H1 (cell line): ENCODE measurements around the gene MSI2. TPM values are rescaled to one million over a fixed set of nuclear protein-coding genes. Genes with fewer than 3 reads are reported as not detected.

Experiments
- CHD1 ChIP-seq: IDR thresholded peaks from 2 replicates; pipeline ENCODE4 v1.6.1; 2012; ENCODE audit warnings: low read depth, low read length, improper control_type of control experiment
- CTCF ChIP-seq, 3 experiments: IDR thresholded peaks; 1 replicate in 2 of 3; 2 replicates in 1 of 3; pipeline versions ENCODE4 v1.5.1 to v1.6.1; 2011; ENCODE audit warnings: low read length in 3 of 3, mild to moderate bottlenecking in 3 of 3, inconsistent platforms in 2 of 3, low read depth in 1 of 3, moderate library complexity in 1 of 3; ENCODE audit not compliant: insufficient read depth in 1 of 3; ENCODE audit errors: control extremely low read depth in 1 of 3
- KDM4A ChIP-seq: IDR thresholded peaks from one replicate; pipeline ENCODE4 v1.7.1; 2012; ENCODE audit warnings: low read depth, mild to moderate bottlenecking, moderate library complexity, low read length, inconsistent platforms; ENCODE audit not compliant: severe bottlenecking
- SIRT6 ChIP-seq: IDR thresholded peaks from one replicate; pipeline ENCODE4 v1.7.1; 2012; ENCODE audit warnings: low read length, inconsistent platforms
- SIX5 ChIP-seq: IDR thresholded peaks from 2 replicates; pipeline ENCODE4 v1.6.1; 2011; ENCODE audit warnings: mild to moderate bottlenecking, low read depth, low read length
- SP4 ChIP-seq: IDR thresholded peaks from 2 replicates; pipeline ENCODE4 v1.6.1; 2012; ENCODE audit warnings: low read length, inconsistent platforms
- TCF12 ChIP-seq: IDR thresholded peaks from 2 replicates; pipeline ENCODE4 v1.6.1; 2011; ENCODE audit warnings: low read depth, mild to moderate bottlenecking, low read length
- polyA plus RNA-seq, 7 experiments: library from polyadenylated mRNA; depleted of rRNA in 3 of 7; stranded (reverse) in 5 of 7; unstranded in 2 of 7; fragments of >200 nt in 5 of 7; fragments of 200-250 nt in 2 of 7; gene quantifications; 1 replicate in 5 of 7; 2 replicates in 1 of 7; 4 replicates in 1 of 7; pipeline versions ENCODE4 v1.2.1 to v1.2.3, GENCODE V29; 2011 to 2013; ENCODE audit warnings: missing spikeins in 2 of 7, mixed read lengths in 2 of 7
- total RNA-seq: library from RNA; stranded (reverse); fragmentation: NEBNext Ultra II Directional; extraction: Animal tissue kit (Norgen Biotek cat#: 25700); gene quantifications from 2 replicates; pipeline ENCODE4 v1.2.1, GENCODE V29; 2021

The MSI2 gene
- total and polyA plus RNA-seq, 2 of the 8 experiments (the other 6 are each of a cell fraction or from before 2014, with no cell fraction given): 36.7 to 80.6 TPM

- TF ChIP-seq TCF12 (no peak), SIRT6 (no peak), SIX5 (no peak), CTCF (IDR thresholded peaks at IDR 0.05; ENCODE audit: control extremely low read depth in 1 of 3, insufficient read depth in 1 of 3, low read depth in 1 of 3, low read length in 3 of 3) (no peak), SP4 (no peak), KDM4A (no peak), CHD1 (no peak)
These were observed 189.6 kb downstream of the MSI2 start (continued) for GRCh38 chr17:57445772-57446472.
